Left colon (tissue), 2 donors: Measurements from ENCODE around the gene RNPEP. TPM values are rescaled to one million over a fixed set of nuclear protein-coding genes. Genes with fewer than 3 reads are reported as not detected.
"Not testable (repeated sequence)": the region's sequence is repeated elsewhere in the genome, so short reads cannot be mapped to it uniquely, and the experiment has no call there.

Experiments used
- ATAC-seq: fragments of 200-7000 bp; cut with Tn5 transposase; one replicate; pipeline ENCODE4 v1.9.1; 2020; ENCODE audit warnings: mild to moderate bottlenecking, moderate library complexity
- DNase-seq, 2 donors: peaks; one replicate each; pipeline ENCODE4 v3.0.0-alpha.2; 2020
- intact Hi-C, 2 donors: fragments of 100-400 bp; cut with DNase I in 1 of 2; cut with micrococcal nuclease in 1 of 2; formaldehyde crosslinking; loops; one replicate each; pipeline versions ENCODE4 v1.11.2 to v1.14.0; 2022; cut with DNase I, micrococcal nuclease
- total RNA-seq, 2 donors: library from RNA; stranded (reverse); fragmentation: NEBNext Ultra II Directional; extraction: Animal tissue kit (Norgen Biotek cat#: 25700); gene quantifications; one replicate each; pipeline ENCODE4 v1.2.1, GENCODE V29; 2021
- donor health status: DM: no; HTN: no; CAD: no.
- donor health status: DM: yes; HTN: yes; CAD: no.

The RNPEP gene
- total RNA-seq, 2 donors from 2014 or later = 124 to 139 TPM

- intact Hi-C loops = loop anchor here in 1 of 2 donors (5.0 kb wide), 1 partner anchor 68 kb away; the partner anchor contains the start of gene SHISA4
- ATAC-seq (peak; percentile 100), DNase-seq (peak; percentile 95 to 97)
Measured at GRCh38 chr1:201955009-201955728, 27.3 kb upstream of the RNPEP start, which contains the start of gene TIMM17A. TIMM17A (plus strand) TSS chr1:201955503; CDS start chr1:201955527, 24 bp downstream.

- DNase-seq (no peak), ATAC-seq (peak; percentile 60)
- intact Hi-C loops = loop anchor here in 1 of 2 donors (5.0 kb wide), 1 partner anchor 68 kb away; the partner anchor contains the start of gene SHISA4
Measured at GRCh38 chr1:201955729-201956143, 26.7 kb upstream of the RNPEP start.

GRCh38 chr1:201958348-201958747 is 24.1 kb upstream of the RNPEP start:
- intact Hi-C loops = loop anchor here in 1 of 2 donors (5.0 kb wide), 1 partner anchor 71 kb away; the partner anchor contains the start of gene SHISA4
- DNase-seq = no peak
- no peak for ATAC-seq

- ATAC-seq, DNase-seq, intact Hi-C loops: not testable (repeated sequence)
Measured at GRCh38 chr1:201962382-201962781, 20.1 kb upstream of the RNPEP start.

- no peak for DNase-seq
- ATAC-seq = no peak
- intact Hi-C loops = no loop called here
Measured at GRCh38 chr1:201964261-201964660, 18.2 kb upstream of the RNPEP start.

- DNase-seq = no peak
- intact Hi-C loops = no loop called here
- no peak for ATAC-seq
Measured at GRCh38 chr1:201966171-201966570, 16.3 kb upstream of the RNPEP start.

GRCh38 chr1:201968202-201968925 is 14.1 kb upstream of the RNPEP start:
- DNase-seq (no peak), ATAC-seq (no peak)
- intact Hi-C loops = no loop called here

GRCh38 chr1:201970334-201971159 is 11.9 kb upstream of the RNPEP start:
- no peak for DNase-seq
- intact Hi-C loops = loop anchor here (5.0 to 10.0 kb wide), 2 partner anchors 76 to 78 kb away; no protein-coding TSS in a partner anchor
- ATAC-seq = peak; percentile 26

GRCh38 chr1:201982082-201982622 is 296 bp upstream of the RNPEP start:
- DNase-seq (peak; percentile 62 to 83), ATAC-seq (peak; percentile 79)
- intact Hi-C loops = no loop called here

GRCh38 chr1:201983380-201983805 is 945 bp downstream of the RNPEP start:
- no peak for ATAC-seq
- intact Hi-C loops = no loop called here
- no peak for DNase-seq

- ATAC-seq (no peak), DNase-seq (no peak)
- intact Hi-C loops = no loop called here
Measured at GRCh38 chr1:201984446-201984845, 2.0 kb downstream of the RNPEP start.

GRCh38 chr1:201985355-201985754 is 2.9 kb downstream of the RNPEP start:
- intact Hi-C loops = no loop called here
- no peak for ATAC-seq

GRCh38 chr1:201988601-201989000 is 6.2 kb downstream of the RNPEP start:
- no peak for ATAC-seq
- intact Hi-C loops = no loop called here

More at GRCh38 chr1:201985355-201985754, 2.9 kb downstream of the RNPEP start:
- DNase-seq = no peak

GRCh38 chr1:201989354-201990128 is 7.1 kb downstream of the RNPEP start:
- DNase-seq = no peak
- intact Hi-C loops = no loop called here
- ATAC-seq = peak; percentile 14

More at GRCh38 chr1:201988601-201989000, 6.2 kb downstream of the RNPEP start:
- no peak for DNase-seq

- intact Hi-C loops = no loop called here
- DNase-seq (no peak), ATAC-seq (no peak)
Measured at GRCh38 chr1:201990427-201990826, 8.0 kb downstream of the RNPEP start.

GRCh38 chr1:201999625-202000238 is 17.3 kb downstream of the RNPEP start:
- DNase-seq (peak; percentile 34 to 47), ATAC-seq (peak; percentile 83)
- intact Hi-C loops = loop anchor here in 1 of 2 donors (5.0 kb wide), 1 partner anchor 133 kb away; no protein-coding TSS in a partner anchor

GRCh38 chr1:202002507-202002906 is 20.1 kb downstream of the RNPEP start:
- no peak for ATAC-seq
- DNase-seq = no peak
- intact Hi-C loops = loop anchor here in 1 of 2 donors (5.0 kb wide), 1 partner anchor 130 kb away; no protein-coding TSS in a partner anchor
